ENCODE results near the gene TENM3.

TENM3 gene

DNA sequence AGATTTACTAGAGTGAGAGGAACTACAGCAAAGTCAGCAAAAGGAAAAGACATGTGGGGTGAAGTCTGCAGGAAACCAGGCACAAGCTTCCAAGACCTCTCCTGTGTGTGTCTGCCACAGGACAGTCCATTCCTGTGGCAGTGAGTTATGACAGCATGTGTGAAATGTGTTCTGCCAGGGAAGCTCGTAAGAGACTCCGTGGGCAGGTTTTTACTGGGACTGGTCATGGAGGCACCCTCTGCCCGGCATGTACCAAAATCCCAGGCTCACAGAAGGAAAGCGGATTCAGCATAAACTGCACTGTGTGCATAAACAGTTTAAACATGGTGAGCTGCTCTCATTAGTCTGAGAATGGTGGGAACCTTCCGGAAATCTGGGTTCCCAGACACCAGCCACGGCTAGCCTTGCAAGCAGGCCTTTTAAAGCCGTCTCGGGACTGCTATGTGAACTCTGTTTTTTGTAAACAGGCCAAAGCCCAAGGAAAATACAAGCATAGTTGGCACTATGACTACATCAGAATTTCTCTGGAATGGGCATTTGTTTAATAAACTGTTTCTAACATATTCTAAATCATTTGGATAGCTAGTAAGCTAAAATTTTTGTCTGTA lies 288.5 kb downstream of the TENM3 start:
- no peak for DNase-seq

GRCh38 chr4:182532441-182532840 lies 289.2 kb downstream of the TENM3 start:
- no peak for DNase-seq

- DNase-seq, result no peak
Observed at GRCh38 chr4:182533964-182534363, 290.8 kb downstream of the TENM3 start.

DNA sequence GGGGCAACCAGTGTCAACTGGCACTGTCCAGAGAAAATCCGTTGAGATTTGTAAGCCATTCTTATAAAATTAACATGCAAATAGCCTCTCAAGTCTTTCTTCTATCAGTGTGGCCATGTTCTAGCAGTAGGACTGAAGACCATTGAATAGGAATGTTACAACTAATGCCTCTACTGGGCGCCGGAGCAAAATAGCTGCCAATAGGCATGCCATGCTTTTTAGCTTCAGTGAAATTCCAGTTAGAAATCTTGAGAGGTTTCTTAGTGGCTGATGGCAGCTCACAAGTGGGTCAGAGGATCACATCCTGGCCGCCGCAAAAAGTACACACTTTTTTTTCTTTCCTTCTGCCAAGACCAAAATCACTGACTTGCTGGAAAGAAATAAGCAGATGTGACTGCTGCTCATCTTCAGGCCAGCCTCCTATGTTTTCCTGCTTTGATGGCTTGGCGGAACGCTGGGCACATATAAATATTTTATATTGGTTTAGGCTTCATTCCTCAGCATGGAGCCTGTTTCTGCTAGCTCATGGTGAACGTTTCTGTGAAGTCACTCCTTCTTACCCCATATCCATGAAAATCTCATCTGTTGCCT lies 293.1 kb downstream of the TENM3 start:
- DNase-seq, result no peak

GRCh38 chr4:182537031-182537795 lies 294.0 kb downstream of the TENM3 start:
- no peak for DNase-seq

GRCh38 chr4:182538031-182538430 lies 294.8 kb downstream of the TENM3 start:
- DNase-seq, result no peak

DNA sequence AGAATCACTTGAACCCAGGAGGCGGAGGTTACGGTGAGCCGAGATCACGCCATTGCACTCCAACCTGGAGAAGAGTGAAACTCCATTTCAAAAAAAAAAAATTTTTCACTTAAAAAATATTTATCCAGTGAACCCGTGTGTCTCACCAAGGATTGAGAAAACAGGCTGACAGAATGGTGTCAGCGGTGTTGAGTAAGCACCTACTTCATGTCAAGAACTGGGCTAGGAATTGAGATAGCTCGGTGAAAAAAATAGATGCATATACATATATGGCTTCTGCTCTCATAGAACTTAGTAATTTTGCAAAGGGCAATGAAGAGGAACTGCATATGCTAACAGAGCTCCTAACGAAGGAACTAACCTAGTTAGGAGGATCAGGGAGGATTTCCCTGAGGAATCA lies 297.3 kb downstream of the TENM3 start:
- DNase-seq, result no peak

GRCh38 chr4:182547435-182547834 lies 304.2 kb downstream of the TENM3 start:
- DNase-seq, result no peak

DNA sequence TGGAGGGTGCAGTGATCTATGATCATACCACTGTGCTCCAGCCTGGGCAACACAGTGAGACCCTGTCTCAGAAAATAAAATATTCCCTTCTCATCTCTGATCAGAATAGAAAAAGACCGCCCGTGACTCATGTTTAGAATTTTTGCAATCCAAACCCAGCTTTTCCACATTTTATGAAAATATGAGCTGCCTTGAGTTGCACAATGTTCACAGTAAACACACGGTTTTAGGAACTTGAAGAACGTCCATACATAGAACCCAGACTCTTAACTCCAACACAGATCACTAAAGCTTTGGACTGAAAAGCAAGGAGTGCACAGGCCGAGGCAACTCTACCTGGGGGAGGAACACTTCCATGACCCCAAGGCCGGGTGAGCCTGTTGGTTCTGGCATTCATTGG lies 305.0 kb downstream of the TENM3 start:
- DNase-seq, result no peak

DNA sequence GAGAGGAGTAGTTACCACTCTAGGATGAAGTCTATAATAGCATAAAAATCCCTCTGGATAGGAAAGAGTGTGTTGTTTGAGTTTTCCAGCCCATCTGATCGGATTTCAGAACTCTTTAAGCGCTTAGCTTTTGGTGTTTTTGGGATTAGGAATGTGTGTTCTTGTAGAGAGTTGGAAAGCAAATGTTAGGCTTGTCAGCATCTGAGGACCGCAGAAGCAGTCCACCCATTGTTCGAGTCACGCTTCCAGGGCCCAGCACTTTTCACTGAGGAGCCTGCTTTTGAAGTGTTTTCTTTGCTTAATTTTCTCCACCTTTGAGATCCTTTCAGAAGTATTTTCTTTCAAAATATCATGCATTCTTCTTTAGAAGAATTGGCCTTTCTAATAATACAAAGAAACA lies 306.2 kb downstream of the TENM3 start:
- no peak for DNase-seq

- no peak for DNase-seq
Observed at GRCh38 chr4:182552948-182553347, 309.7 kb downstream of the TENM3 start.

DNA sequence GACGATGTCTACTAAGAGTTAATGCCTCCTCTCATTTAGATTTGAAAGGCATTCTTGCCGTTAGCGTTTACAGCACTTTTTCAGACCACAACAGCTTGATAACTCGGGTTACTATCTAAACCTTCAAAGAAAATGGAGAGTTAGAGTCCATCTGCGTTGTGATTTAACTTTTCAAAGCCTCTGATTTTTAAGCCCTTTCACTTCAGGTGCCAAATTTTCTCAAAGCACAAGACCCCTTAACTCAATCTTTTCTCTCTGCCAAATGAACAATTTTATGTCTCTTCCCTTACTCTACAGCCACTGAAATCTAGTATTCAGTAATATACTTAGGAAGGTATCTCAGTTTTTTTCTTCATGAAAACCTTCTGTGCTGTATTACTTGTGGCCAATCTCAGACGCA lies 310.5 kb downstream of the TENM3 start:
- no peak for DNase-seq

DNA sequence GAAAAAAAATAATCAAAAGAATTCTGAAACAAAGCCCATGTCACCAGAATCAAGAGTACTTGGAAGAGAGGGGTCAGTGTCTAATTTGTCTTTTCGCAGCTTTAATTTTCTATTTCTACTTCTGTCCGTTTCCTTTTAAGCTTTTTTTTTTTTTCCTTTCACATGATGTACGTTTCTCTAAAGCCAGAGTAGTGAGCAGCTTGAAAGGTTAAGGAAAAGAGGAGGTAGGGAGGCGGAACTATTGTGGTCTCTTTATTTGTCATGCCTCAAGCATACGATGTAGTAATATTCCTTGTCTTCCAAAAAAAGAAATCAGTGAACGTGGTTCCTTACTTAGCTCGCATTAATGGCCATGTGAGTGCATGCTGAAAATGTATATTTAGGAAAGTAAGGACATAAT lies 311.5 kb downstream of the TENM3 start:
- DNase-seq, result no peak

GRCh38 chr4:182555997-182556418 lies 312.8 kb downstream of the TENM3 start:
- DNase-seq, result no peak

DNA sequence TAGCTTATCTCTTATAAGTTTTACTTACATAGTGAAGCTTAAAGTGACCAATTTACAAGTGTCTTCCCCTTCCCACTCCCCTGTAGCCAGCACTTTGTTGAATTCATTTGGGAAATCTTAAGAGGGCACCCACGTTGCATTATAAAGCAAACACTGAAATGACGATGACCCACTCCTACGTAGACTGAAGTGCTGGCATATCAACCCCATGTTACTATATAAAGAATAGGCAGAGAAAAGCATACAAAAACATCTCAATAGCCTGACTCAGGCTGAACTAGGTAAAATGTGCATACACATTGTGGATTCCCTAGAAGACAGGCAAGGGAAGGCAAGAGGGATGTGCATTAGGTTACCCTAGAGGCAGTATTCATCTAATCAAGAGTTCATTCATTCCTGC lies 313.4 kb downstream of the TENM3 start:
- DNase-seq, result no peak

GRCh38 chr4:182560358-182560757 lies 317.2 kb downstream of the TENM3 start:
- no peak for DNase-seq

- DNase-seq, result no peak
Observed at GRCh38 chr4:182562350-182562749, 319.1 kb downstream of the TENM3 start.

GRCh38 chr4:182564724-182565369 lies 321.6 kb downstream of the TENM3 start:
- DNase-seq, result no peak

- no peak for DNase-seq
Observed at GRCh38 chr4:182567119-182567518, 323.9 kb downstream of the TENM3 start.

DNA sequence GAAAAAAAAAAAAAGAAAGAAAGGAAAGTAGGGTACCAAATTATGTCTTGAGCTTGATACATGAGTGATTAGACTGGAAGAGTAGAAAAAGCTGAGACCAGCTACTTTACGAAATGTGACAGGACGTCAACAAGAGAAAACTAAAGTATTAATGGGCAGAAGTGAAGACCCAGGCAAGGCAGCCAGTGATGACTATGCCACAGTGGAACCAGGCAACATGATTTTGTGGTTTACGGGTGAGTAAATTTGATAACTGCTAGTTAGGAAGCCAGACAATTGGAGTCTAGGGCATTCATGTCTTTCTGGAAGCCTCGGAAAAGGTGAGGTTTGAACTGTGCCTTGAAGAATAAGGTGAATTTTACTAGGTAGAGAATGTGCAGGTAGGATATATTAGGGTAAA lies 326.4 kb downstream of the TENM3 start:
- DNase-seq, result no peak

DNA sequence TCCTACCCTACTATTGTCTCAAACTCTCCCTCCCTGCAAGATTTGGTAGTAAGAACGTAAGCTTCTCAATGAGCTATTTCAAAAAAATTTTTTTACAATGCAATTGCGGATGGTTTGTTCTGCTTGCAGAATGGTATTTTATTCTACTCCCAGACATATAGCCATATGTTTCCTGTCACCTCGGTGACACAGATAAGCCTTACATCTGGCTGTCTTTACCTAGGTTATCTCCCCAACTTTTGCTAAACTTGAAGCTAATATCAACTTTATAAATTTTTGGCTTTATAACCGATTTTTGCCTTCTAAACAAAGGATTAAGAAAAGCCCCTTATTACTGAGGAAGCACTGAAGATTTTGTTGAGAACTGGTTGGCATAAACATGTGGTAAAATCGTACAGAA lies 331.5 kb downstream of the TENM3 start:
- no peak for DNase-seq

GRCh38 chr4:182575225-182575624 lies 332.0 kb downstream of the TENM3 start:
- DNase-seq, result no peak

DNA sequence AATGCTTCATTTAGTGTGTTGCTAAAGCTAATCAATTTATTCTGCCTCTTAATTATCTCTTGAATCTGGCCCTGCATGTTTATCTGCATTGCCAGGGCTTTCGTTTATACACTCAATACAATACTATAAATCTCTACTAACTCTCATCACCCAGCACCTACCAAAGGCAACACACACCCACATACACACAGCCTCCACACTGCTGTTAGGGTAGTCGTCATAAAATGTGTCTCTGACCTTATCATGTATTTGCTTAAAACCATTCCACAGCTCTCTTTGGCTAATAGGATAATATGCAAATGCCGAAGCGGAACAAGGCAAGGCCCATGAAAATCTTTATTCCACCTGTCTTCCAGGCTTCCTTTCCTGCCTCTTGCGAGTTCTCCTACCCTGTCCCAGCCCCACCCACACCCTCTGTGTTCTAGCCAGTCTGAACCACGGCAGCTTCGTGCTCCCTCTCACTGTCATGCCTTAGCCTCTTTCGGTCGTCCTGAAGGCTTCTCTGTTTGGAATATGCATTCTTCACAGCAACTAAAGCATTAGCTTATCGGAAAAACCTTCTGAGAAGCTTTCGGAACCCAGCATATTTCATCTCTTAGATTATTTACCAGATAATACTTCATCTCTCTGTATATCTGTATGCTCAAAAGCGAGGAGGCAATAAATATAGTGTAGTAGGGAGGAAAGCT lies 333.5 kb downstream of the TENM3 start:
- DNase-seq, result no peak
